Activated CD8-positive, alpha-beta memory T cell treated with anti-CD3 and anti-CD28 coated beads for 24 hours (primary cell): Measurements from ENCODE around the gene SLC17A7.

Source experiments
- DNase-seq: peaks from one replicate; pipeline ENCODE4 v3.0.0-alpha.2; 2020

SLC17A7 gene

GRCh38 chr19:49443366-49444099, 2.2 kb upstream of the SLC17A7 start:
- peak; percentile 99 for DNase-seq

- DNase-seq, result peak; percentile 77
Observed at GRCh38 chr19:49442771-49443365, 1.5 kb upstream of the SLC17A7 start.

- no peak for DNase-seq
Observed at GRCh38 chr19:49442354-49442753, 1.0 kb upstream of the SLC17A7 start.

GRCh38 chr19:49441960-49442350, 628 bp upstream of the SLC17A7 start:
- no peak for DNase-seq

- no peak for DNase-seq
Observed at GRCh38 chr19:49440439-49441209, 703 bp downstream of the SLC17A7 start.

- DNase-seq, result no peak
Observed at GRCh38 chr19:49439836-49440235, 1.5 kb downstream of the SLC17A7 start.

- no peak for DNase-seq
Observed at GRCh38 chr19:49438261-49438660, 3.1 kb downstream of the SLC17A7 start.

- no peak for DNase-seq
Observed at GRCh38 chr19:49437231-49437630, 4.1 kb downstream of the SLC17A7 start.

- peak; percentile 78 for DNase-seq
Observed at GRCh38 chr19:49436381-49437017, 4.8 kb downstream of the SLC17A7 start.

- DNase-seq, result no peak
Observed at GRCh38 chr19:49435670-49436069, 5.7 kb downstream of the SLC17A7 start.

GRCh38 chr19:49434907-49435583, 6.3 kb downstream of the SLC17A7 start:
- DNase-seq, result no peak

- DNase-seq, result no peak
Observed at GRCh38 chr19:49433240-49433901, 8.0 kb downstream of the SLC17A7 start.

GRCh38 chr19:49432141-49433073, 8.9 kb downstream of the SLC17A7 start:
- no peak for DNase-seq

GRCh38 chr19:49431330-49431749, 10.0 kb downstream of the SLC17A7 start:
- DNase-seq, result no peak

GRCh38 chr19:49430678-49431329, 10.5 kb downstream of the SLC17A7 start:
- DNase-seq, result no peak

GRCh38 chr19:49430172-49430677, 11.1 kb downstream of the SLC17A7 start:
- DNase-seq, result no peak

GRCh38 chr19:49428547-49429451, 12.5 kb downstream of the SLC17A7 start:
- DNase-seq, result no peak

GRCh38 chr19:49427855-49428546, 13.3 kb downstream of the SLC17A7 start:
- no peak for DNase-seq

GRCh38 chr19:49427339-49427738, 14.0 kb downstream of the SLC17A7 start:
- no peak for DNase-seq
